IMR-90 (cell line): Measurements from ENCODE around the gene ZNF555. TPM values are rescaled to one million over a fixed set of nuclear protein-coding genes. Genes with fewer than 3 reads are reported as not detected.

Experiments
- ATAC-seq: fragments of 200-7000 bp; cut with Tn5 transposase; 2 replicates; pipeline ENCODE4 v1.9.1; 2020; ENCODE audit warnings: low read depth, mild to moderate bottlenecking, moderate library complexity
- BruUV-seq: library from RNA; stranded (reverse); fragments of 400-500 nt; replicated peaks from 2 replicates; lab custom pipeline; 2021; lab: Mats Ljungman, UMichigan
- CTCF ChIA-PET: fragments of 300-600 bp; formaldehyde crosslinking; extraction: SDS; loops from one replicate; lab custom pipeline; 2021; ENCODE audit warnings: antibody characterized with exemption; lab: Yijun Ruan, JAX
- POLR2A ChIA-PET: fragments of 300-600 bp; sonication (Branson Sonifier 250); formaldehyde crosslinking; loops from one replicate; lab custom pipeline; 2022; ENCODE audit warnings: antibody characterized with exemption; ENCODE audit not compliant: unreplicated experiment; lab: Charles Lee
- DNase-seq: peaks from one replicate; pipeline ENCODE4 v3.0.0; 2013
- H2AFZ ChIP-seq: replicated peaks from 2 replicates; pipeline ENCODE3; 2013; ENCODE audit warnings: low read length, mild to moderate bottlenecking; ENCODE audit not compliant: poor library complexity
- H2AK5ac ChIP-seq: 2 replicates; pipeline ENCODE4 v1.6.1; 2013; ENCODE audit warnings: low read depth, low read length, inconsistent platforms
- H2AK9ac ChIP-seq: replicated peaks from 2 replicates; pipeline ENCODE3; 2013; ENCODE audit warnings: mild to moderate bottlenecking, low read depth, low read length, moderate library complexity; ENCODE audit not compliant: poor library complexity
- H2BK120ac ChIP-seq: 2 replicates; pipeline ENCODE4 v1.6.1; 2013; ENCODE audit warnings: low read depth, low read length, inconsistent platforms
- H2BK15ac ChIP-seq: 3 replicates; pipeline ENCODE4 v1.6.1; 2013; ENCODE audit warnings: low read depth, low read length, inconsistent platforms
- H2BK20ac ChIP-seq: 2 replicates; pipeline ENCODE4 v1.6.1; 2013; ENCODE audit warnings: low read depth, mild to moderate bottlenecking, inconsistent platforms, low read length, moderate library complexity
- H2BK5ac ChIP-seq: 2 replicates; pipeline ENCODE4 v1.6.1; 2013; ENCODE audit warnings: mild to moderate bottlenecking, low read depth, low read length, inconsistent platforms; ENCODE audit not compliant: poor library complexity, severe bottlenecking
- H3K14ac ChIP-seq: replicated peaks from 2 replicates; pipeline ENCODE4 v1.6.1; 2013; ENCODE audit warnings: low read depth, low read length, inconsistent platforms
- H3K18ac ChIP-seq: 2 replicates; pipeline ENCODE4 v1.6.1; 2013; ENCODE audit warnings: low read depth, low read length, control low read depth
- H3K23ac ChIP-seq: 2 replicates; pipeline ENCODE4 v1.6.1; 2013; ENCODE audit warnings: low read depth, low read length, inconsistent platforms
- H3K27ac ChIP-seq: 2 replicates; pipeline ENCODE4 v1.5.1; 2013; ENCODE audit warnings: mild to moderate bottlenecking, control low read depth, low read length; ENCODE audit not compliant: insufficient read depth
- H3K27me3 ChIP-seq: 2 replicates; pipeline ENCODE4 v1.6.1; 2013; ENCODE audit warnings: low read length; ENCODE audit not compliant: control insufficient read depth, insufficient read depth
- H3K36me3 ChIP-seq: 2 replicates; pipeline ENCODE4 v1.6.1; 2013; ENCODE audit warnings: low read length, mixed read lengths; ENCODE audit not compliant: control insufficient read depth, insufficient read depth
- H3K4ac ChIP-seq: 2 replicates; pipeline ENCODE4 v1.6.1; 2013; ENCODE audit warnings: low read depth, low read length, inconsistent platforms
- H3K4me1 ChIP-seq: 2 replicates; pipeline ENCODE4 v1.6.1; 2013; ENCODE audit warnings: low read length, mixed read lengths; ENCODE audit not compliant: control insufficient read depth, insufficient read depth
- H3K4me2 ChIP-seq: 2 replicates; pipeline ENCODE4 v1.6.1; 2013; ENCODE audit warnings: low read depth, mild to moderate bottlenecking, control low read depth, low read length, moderate library complexity
- H3K4me3 ChIP-seq: 2 replicates; pipeline ENCODE4 v1.5.1; 2013; ENCODE audit warnings: low read depth, mild to moderate bottlenecking, control low read depth, low read length, moderate library complexity; ENCODE audit not compliant: insufficient read depth
- H3K56ac ChIP-seq: 2 replicates; pipeline ENCODE4 v1.6.1; 2013; ENCODE audit warnings: low read length, inconsistent platforms; ENCODE audit not compliant: insufficient read depth; ENCODE audit errors: extremely low read depth
- H3K79me1 ChIP-seq, 2 experiments: 2 replicates each; pipeline ENCODE4 v1.6.1; 2013; ENCODE audit warnings: low read length in 2 of 2, inconsistent platforms in 1 of 2, low read depth in 1 of 2
- H3K9ac ChIP-seq: 2 replicates; pipeline ENCODE4 v1.6.1; 2013; ENCODE audit warnings: low read depth, low read length, control low read depth
- H3K9me1 ChIP-seq: 2 replicates; pipeline ENCODE4 v1.6.1; 2013; ENCODE audit warnings: low read length, inconsistent platforms; ENCODE audit not compliant: insufficient read depth
- H3K9me3 ChIP-seq: 2 replicates; pipeline ENCODE4 v1.6.1; 2013; ENCODE audit warnings: low read length; ENCODE audit not compliant: control insufficient read depth, insufficient read depth
- H4K20me1 ChIP-seq: 2 replicates; pipeline ENCODE4 v1.6.1; 2013; ENCODE audit warnings: low read length, inconsistent platforms; ENCODE audit not compliant: insufficient read depth
- H4K5ac ChIP-seq: 2 replicates; pipeline ENCODE4 v1.6.1; 2013; ENCODE audit warnings: mild to moderate bottlenecking, low read depth, low read length, control low read depth
- H4K8ac ChIP-seq, 2 experiments: 2 replicates each; pipeline ENCODE4 v1.6.1; 2013; ENCODE audit warnings: low read depth in 2 of 2, low read length in 2 of 2, control low read depth in 1 of 2, inconsistent platforms in 1 of 2
- H4K91ac ChIP-seq: 2 replicates; pipeline ENCODE4 v1.6.1; 2013; ENCODE audit warnings: low read depth, low read length, inconsistent platforms; ENCODE audit not compliant: insufficient read depth
- CEBPB ChIP-seq: IDR thresholded peaks from 2 replicates; pipeline ENCODE4 v1.6.1; 2012; ENCODE audit warnings: low read depth, low read length, improper control_type of control experiment
- RAD21 ChIP-seq: IDR thresholded peaks from 2 replicates; pipeline ENCODE4 v1.6.1; 2012; ENCODE audit warnings: low read length, improper control_type of control experiment
- RFX5 ChIP-seq: IDR thresholded peaks from 2 replicates; pipeline ENCODE4 v1.8.0; 2012; ENCODE audit warnings: low read depth, mild to moderate bottlenecking, low read length, moderate library complexity
- WGBS, 2 experiments: methylation state at CpG; one replicate each; pipeline versions ENCODE4 v1.1.5 to v1.1.7; 2013; ENCODE audit warnings: missing lambda C conversion rate in 2 of 2; ENCODE audit not compliant: insufficient read length in 1 of 2; ENCODE audit errors: extremely low coverage in 2 of 2; 5-methylcytosine and 5-hydroxymethylcytosine counted together
- dilution Hi-C: fragments of 300-500 bp; cut with HindIII; formaldehyde crosslinking; loops from one replicate; pipeline ENCODE4 v1.14.3; 2018; ENCODE audit warnings: low sequenced_read_pairs; ENCODE audit not compliant: unreplicated experiment
- in situ Hi-C: fragments of 300-500 bp; cut with MboI; formaldehyde crosslinking; loops from 3 replicates; pipeline ENCODE4 v1.14.3; 2019; ENCODE audit warnings: low sequenced_read_pairs, inconsistent platforms, mixed read lengths
- intact Hi-C: fragments of 100-400 bp; cut with micrococcal nuclease; formaldehyde crosslinking; loops from 2 replicates; pipeline ENCODE4 v1.10.0; 2022
- polyA plus RNA-seq, 3 experiments: library from polyadenylated mRNA; depleted of rRNA; stranded (reverse); fragments of >200 nt; gene quantifications; 2 replicates each; pipeline ENCODE4 v1.2.3, GENCODE V29; 2012; ENCODE audit warnings: low replicate concordance in 1 of 3
- total RNA-seq: library from RNA; depleted of rRNA; stranded (reverse); fragments of >200 nt; gene quantifications from 2 replicates; pipeline ENCODE4 v1.2.3, GENCODE V29; 2012

Gene ZNF555
- total and polyA plus RNA-seq, 2 of the 4 experiments (the other 2 are of a cell fraction): 2.8 to 9.7 TPM

DNA sequence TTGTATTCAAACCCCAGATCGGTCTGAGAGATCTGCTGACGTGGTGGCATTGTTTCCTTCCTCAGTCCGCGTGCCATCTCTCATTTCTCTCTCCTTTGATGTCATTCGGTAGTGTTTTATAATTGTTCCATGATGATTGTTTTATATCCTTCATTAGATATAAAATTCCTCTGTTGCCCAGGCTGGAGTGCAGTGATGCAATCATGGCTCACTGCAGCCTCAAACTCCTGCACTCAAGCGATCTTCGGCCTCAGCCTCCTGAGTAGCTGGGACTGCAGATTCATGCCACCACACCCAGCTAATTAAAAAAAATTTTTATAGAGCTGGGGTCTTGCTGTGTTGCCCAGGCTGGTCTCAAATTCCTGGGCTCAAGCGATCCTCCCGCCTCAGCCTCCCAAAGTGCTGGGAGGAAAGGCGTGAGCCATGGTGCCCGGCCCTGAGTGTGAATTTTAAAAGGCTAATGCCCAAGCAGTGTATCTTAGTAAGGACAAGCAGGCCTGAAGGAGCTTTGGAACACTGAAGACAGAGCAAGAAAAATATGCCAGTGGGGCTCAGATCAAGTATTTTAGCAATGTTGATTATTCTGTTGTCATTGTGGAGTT lies 64.7 kb downstream of the ZNF555 start:
- dilution Hi-C loops (no loop called here), intact Hi-C loops (no loop called here), in situ Hi-C loops (no loop called here)
- Histone ChIP-seq H4K20me1 (0 out of 2 replicates have a peak, but pooled peaks cover 4% of the 10 kb centered on the region), H3K9me3 (0 out of 2 replicates have a peak, but pooled peaks cover 1% of the 10 kb centered on the region), H3K56ac (no peak overlapping the region), H4K91ac (no peak overlapping the region), H2BK5ac (no peak overlapping the region), H3K9me1 (peaks cover 4% of the 10 kb centered on the region; the same call in 1 of the 2 replicates), H2BK15ac (no peak overlapping the region), H2AFZ (no peak overlapping the region), H3K23ac (no peak overlapping the region), H2BK20ac (no peak overlapping the region), H3K4me2 (no peak overlapping the region), H4K8ac (no peak overlapping the region), H2BK120ac (no peak overlapping the region), H3K18ac (no peak overlapping the region), H4K5ac (no peak overlapping the region), H3K27me3 (no peaks in the 10 kb centered on the region), H2AK9ac (no peak overlapping the region), H3K79me1 (peaks cover 17 to 42% of the 10 kb centered on the region in 2 experiments), H3K9ac (no peak overlapping the region), H2AK5ac (no peak overlapping the region), H3K4me1 (no peaks in the 10 kb centered on the region; the same call in none of the 2 replicates), H3K4ac (no peak overlapping the region), H3K4me3 (no peak overlapping the region), H3K27ac (no peak overlapping the region), H3K14ac (no peak overlapping the region), H3K36me3 (no peaks in the 10 kb centered on the region)
- CTCF ChIA-PET: no interaction called here
- ATAC-seq (no peak), DNase-seq (no peak)
- 93% methylated on average over 3 of the region's 11 CpGs; no CpG with 5 or more reads in 1 of the 2 experiments for WGBS, 2 experiments
- no TSS peak for BruUV-seq
- POLR2A ChIA-PET: no interaction called here
- TF ChIP-seq RAD21: no peak
- TF ChIP-seq CEBPB: 0 out of 2 replicates have a peak, but pooled peaks have one; percentile 3
- TF ChIP-seq RFX5: no peak
